Measurements from ENCODE around the gene SELENBP1.

SELENBP1 gene

GRCh38 chr1:151368393-151369301 lies 3.9 kb downstream of the SELENBP1 start:
- H3K4me1 ChIP-seq: peaks cover 0 to 59% (median 44%) of the 10 kb centered on the region in 4 donors
- intact Hi-C loops (cut with DNase I; ENCODE audit: low total_unique reads): no loop called here
- no peak for TF ChIP-seq CTCF (IDR thresholded peaks at IDR 0.05)
- no peaks in the 10 kb centered on the region for H3K9me3 ChIP-seq
- no peaks in the 10 kb centered on the region for H3K27me3 ChIP-seq
- peaks cover 28 to 46% (median 37%) of the 10 kb centered on the region in 3 donors for H3K36me3 ChIP-seq
- DNase-seq: no peak
- H3K27ac ChIP-seq: no peak overlapping the region
- H3K4me3 ChIP-seq: no peak overlapping the region

- TF ChIP-seq CTCF (IDR thresholded peaks at IDR 0.05): no peak
- intact Hi-C loops (cut with DNase I; ENCODE audit: low total_unique reads): no loop called here
- Histone ChIP-seq H3K27ac (no peak overlapping the region), H3K9me3 (no peaks in the 10 kb centered on the region), H3K36me3 (peaks cover 31 to 52% (median 37%) of the 10 kb centered on the region in 3 donors), H3K4me3 (no peak overlapping the region), H3K4me1 (peaks cover 0 to 52% (median 37%) of the 10 kb centered on the region in 4 donors), H3K27me3 (no peaks in the 10 kb centered on the region)
- DNase-seq: no peak
Measured at GRCh38 chr1:151367658-151368392, 4.7 kb downstream of the SELENBP1 start.

GRCh38 chr1:151364996-151365395 lies 7.5 kb downstream of the SELENBP1 start:
- intact Hi-C loops (cut with DNase I; ENCODE audit: low total_unique reads): no loop called here
- peaks cover 37 to 57% (median 37%) of the 10 kb centered on the region in 3 donors for H3K36me3 ChIP-seq

GRCh38 chr1:151362308-151363155 lies 10.0 kb downstream of the SELENBP1 start:
- H3K27ac ChIP-seq: no peak overlapping the region
- H3K9me3 ChIP-seq: no peaks in the 10 kb centered on the region
- DNase-seq: peak in 1 of 2 donors; percentile 51
- peaks cover 30 to 48% (median 37%) of the 10 kb centered on the region in 3 donors for H3K36me3 ChIP-seq
- intact Hi-C loops (cut with DNase I; ENCODE audit: low total_unique reads): no loop called here
- TF ChIP-seq CTCF (IDR thresholded peaks at IDR 0.05): no peak
- no peaks in the 10 kb centered on the region for H3K27me3 ChIP-seq
- H3K4me1 ChIP-seq: peaks cover 0 to 4% (median 0%) of the 10 kb centered on the region in 4 donors
- no peak overlapping the region for H3K4me3 ChIP-seq

More at GRCh38 chr1:151364996-151365395, 7.5 kb downstream of the SELENBP1 start:
- no peaks in the 10 kb centered on the region for H3K27me3 ChIP-seq
- H3K9me3 ChIP-seq: no peaks in the 10 kb centered on the region
- peaks cover 0 to 26% (median 11%) of the 10 kb centered on the region in 4 donors for H3K4me1 ChIP-seq
- H3K4me3 ChIP-seq: no peak overlapping the region
- no peak overlapping the region for H3K27ac ChIP-seq
- TF ChIP-seq CTCF (IDR thresholded peaks at IDR 0.05): no peak
- DNase-seq: no peak

- no peak overlapping the region for H3K27ac ChIP-seq
- no peak overlapping the region for H3K4me3 ChIP-seq
- no peak for TF ChIP-seq CTCF (IDR thresholded peaks at IDR 0.05)
- intact Hi-C loops (cut with DNase I; ENCODE audit: low total_unique reads): no loop called here
- peaks cover 0 to 3% (median 0%) of the 10 kb centered on the region in 4 donors for H3K4me1 ChIP-seq
- no peaks in the 10 kb centered on the region for H3K9me3 ChIP-seq
- H3K36me3 ChIP-seq: peaks cover 28 to 44% (median 37%) of the 10 kb centered on the region in 3 donors
- no peak for DNase-seq
- H3K27me3 ChIP-seq: no peaks in the 10 kb centered on the region
Measured at GRCh38 chr1:151361883-151362282, 10.6 kb downstream of the SELENBP1 start.

Data from tibial artery (tissue), 4 donors.